GM12873 (cell line): ENCODE measurements around the gene DENND1B.

ENCODE experiments used
- CTCF ChIP-seq: IDR thresholded peaks from 2 replicates; pipeline ENCODE4 v1.5.1; 2012; ENCODE audit warnings: low read depth, mild to moderate bottlenecking, moderate library complexity, low read length, control low read depth; ENCODE audit not compliant: insufficient read depth; ENCODE audit errors: missing control alignments

The DENND1B gene

GRCh38 chr1:197807216-197807615 lies 31.9 kb upstream of the DENND1B start:
- no peak for TF ChIP-seq CTCF

- no peak for TF ChIP-seq CTCF
These were observed 31.4 kb upstream of the DENND1B start for GRCh38 chr1:197806718-197807117.

GRCh38 chr1:197801684-197802083 lies 26.4 kb upstream of the DENND1B start:
- TF ChIP-seq CTCF: no peak

- no peak for TF ChIP-seq CTCF
These were observed 25.8 kb upstream of the DENND1B start for GRCh38 chr1:197801111-197801482.

- TF ChIP-seq CTCF: no peak
These were observed 25.3 kb upstream of the DENND1B start for GRCh38 chr1:197800379-197801110.

- TF ChIP-seq CTCF: no peak
These were observed 24.0 kb upstream of the DENND1B start for GRCh38 chr1:197799271-197799670.

- TF ChIP-seq CTCF: no peak
These were observed 23.2 kb upstream of the DENND1B start for GRCh38 chr1:197798492-197798891.
